CD4-positive, alpha-beta T cell treated with Interleukin-4 for 4 hours (primary cell): ENCODE results near the gene LAMA4.

Experiments used
- DNase-seq: peaks from one replicate; pipeline ENCODE4 v3.0.0-alpha.2; 2020

Gene LAMA4

DNA sequence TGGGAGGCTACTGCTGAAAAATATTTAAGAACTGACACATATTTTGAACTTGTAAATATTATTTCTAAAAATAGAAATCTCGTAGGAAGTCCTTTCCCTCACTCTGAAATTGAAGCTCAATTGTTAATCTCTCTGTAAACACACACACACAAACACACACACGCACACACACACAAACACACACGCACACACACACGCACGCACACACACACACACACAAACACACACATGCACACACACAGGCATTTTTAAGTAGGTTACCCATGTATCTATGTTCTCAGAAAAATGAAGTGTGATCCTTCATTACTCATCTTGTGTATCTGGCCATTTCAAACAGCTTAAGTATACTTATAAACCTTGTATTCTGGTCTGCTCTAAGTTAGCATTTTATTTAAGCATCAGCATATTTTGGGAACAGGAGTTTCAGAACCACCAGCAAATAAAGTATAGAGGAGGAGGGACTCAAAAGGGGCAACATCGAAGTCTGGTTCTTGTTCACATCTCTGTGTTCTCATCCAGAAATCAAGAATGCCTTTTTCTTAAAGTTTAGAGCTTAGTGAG is 188.9 kb downstream of the LAMA4 start:
- no peak for DNase-seq

GRCh38 chr6:112062966-112063365 is 191.4 kb downstream of the LAMA4 start:
- DNase-seq, result no peak

GRCh38 chr6:112061605-112062004 is 192.8 kb downstream of the LAMA4 start:
- no peak for DNase-seq
